NCI-H446 (cell line): ENCODE results near the gene GALNT10.
A peak's percentile ranks its signal among the peaks of the same experiment; 100 is the strongest.

ENCODE experiments used
- DNase-seq, 2 experiments: peaks; one replicate each; lab custom pipeline; 2025; lab: John Stamatoyannopoulos, UW

Gene GALNT10

DNA sequence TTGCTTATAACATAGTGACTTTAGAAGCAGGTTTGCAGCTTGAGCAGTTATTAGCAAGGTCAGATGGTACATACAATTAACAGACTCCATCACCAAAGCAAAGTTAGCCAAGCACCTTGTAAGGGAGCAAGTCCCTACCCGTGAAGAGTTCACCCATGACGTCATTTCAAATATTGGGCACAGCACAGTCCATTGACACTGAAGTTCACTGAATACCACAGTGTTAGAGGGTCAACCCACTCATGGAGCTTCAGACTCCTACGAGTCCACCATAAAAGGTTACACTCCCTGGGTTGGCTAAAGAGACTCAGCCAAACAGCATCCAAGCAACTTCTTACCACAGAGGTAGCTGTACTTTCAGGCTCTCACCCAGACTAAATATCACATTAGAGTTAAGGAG is 77.5 kb downstream of the GALNT10 start:
- DNase-seq: no peak

DNA sequence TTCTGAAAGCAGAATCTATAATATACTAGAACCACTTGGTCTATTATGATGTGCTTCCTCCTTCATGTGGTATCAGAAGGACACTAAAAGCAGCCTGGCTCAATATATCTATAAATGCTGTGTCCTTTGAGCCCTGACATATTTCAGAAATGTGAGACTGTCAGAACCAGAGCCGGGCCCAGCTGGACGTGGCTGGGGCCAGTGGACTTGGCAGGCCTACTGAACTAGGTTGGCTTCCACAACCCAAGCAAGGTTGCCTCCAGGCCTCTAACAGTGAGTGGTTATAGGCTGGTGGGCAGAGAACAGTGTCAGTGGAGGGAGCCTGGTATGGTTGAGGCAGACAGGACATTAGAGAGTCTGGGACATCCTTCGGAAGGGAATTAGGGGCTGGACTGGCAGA is 78.9 kb downstream of the GALNT10 start:
- no peak for DNase-seq

DNA sequence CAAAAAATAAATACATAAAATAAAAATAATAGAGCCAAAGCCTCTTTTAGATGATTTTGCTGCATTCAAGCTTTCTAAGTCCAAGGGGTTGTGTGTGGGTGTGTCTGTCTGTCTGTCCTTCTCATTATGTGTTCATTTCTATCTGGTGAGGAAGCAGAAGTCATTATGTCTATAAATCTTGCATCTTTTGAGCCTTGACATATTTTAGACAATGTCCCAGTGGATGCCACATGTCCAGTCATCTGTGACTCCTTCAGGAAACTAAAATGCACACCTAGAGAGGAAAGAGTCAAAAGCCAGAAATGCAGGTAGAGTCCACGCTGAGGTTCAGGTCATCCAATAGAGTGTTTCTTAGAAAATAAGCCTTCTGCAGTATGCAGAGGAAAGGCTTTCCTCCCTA is 80.9 kb downstream of the GALNT10 start:
- no peak for DNase-seq

DNA sequence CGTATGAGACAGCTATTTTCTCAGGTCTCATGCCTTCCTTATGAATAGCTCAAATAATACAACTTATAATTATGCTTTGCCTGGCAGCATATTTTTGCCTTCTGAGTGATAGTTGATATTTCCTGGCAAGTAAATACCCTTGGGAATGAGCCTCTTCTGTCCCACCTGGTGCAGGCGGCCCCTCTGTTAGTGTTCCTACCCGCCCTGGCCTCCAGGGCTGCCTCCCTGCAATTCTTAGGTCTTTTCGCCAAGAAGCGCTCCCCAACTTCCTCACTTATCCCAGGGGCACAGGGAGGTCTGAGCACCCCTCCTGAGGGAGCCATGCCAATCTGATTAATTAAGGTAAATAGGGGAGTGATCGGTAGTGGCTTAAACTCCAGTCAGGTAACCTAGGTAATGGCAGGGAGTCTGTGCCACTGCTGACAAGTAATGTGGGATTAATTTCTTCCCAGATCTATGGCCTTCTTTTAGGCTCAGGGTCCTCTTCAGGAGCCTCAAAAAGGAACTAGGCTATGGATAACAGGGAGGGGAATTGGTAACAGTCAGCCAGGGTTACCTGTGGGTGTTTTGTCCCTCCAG is 81.5 kb downstream of the GALNT10 start:
- no peak for DNase-seq

DNA sequence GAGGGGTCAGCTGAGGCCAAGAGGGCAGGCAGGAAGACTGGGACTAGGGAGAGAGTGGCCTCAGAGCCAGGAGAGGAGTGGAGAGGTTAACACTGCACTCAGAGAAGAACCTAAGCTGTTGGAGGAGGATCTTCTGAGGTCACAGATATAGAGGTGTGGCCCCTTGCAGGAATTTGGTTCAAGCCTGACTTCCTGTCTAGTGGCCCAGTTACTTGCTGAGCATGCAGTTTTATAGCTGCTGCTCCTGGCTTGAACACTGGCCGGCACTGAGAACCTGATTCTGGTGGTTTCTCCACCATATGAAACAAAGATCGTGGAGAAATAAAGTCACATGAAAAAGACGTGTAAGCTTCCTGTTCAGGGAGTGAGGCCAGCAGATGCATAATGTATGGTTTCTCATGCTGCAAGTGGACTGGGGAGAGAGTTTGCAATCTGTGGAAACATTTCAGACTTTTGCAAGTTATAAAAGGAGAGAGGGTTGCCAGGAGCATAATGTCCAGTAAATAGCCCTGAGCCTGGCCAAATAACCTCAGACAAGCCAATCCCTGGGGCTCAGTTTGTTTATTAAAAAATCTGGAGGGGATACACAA is 82.6 kb downstream of the GALNT10 start:
- DNase-seq: no peak

DNA sequence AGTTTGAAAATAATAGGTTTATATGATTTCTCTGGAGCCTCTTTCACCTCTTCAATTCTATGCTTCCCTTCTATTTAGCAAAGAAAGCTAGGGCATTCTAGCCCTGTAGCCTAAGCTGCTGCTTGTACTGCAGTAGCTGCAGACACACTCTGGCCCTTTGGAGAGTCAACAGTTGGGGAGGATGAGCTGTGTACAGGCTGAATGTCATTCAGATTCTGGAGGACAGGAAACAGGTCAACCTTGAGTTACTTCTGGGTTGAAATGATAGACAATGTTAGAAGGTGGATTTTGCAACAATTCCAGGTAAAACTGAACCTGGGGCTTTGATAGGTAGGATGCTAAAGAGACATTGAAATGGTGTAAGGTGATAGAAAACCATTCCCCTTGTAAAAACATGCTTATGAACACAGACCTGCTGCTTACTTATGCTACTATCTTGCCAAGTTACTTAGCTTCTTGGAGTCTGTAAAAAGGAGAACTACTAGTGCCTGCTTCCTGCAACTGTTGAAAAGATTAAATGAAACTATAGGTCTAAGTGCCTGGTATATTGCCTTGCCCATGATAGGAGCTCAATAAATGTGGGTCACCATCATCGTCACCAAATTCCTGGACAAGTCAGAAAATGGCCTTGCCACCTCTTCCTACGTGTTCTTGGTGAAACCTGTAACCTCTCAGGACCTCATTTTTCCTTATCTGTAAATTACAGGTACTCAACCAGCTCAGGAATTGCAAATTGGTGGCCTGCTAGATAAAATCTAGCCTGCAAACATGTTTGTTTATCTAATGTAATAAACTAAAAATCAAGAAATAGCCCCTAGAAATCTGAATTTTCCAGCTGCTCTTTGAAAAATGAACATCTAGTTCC is 83.7 kb downstream of the GALNT10 start:
- DNase-seq: no peak

DNA sequence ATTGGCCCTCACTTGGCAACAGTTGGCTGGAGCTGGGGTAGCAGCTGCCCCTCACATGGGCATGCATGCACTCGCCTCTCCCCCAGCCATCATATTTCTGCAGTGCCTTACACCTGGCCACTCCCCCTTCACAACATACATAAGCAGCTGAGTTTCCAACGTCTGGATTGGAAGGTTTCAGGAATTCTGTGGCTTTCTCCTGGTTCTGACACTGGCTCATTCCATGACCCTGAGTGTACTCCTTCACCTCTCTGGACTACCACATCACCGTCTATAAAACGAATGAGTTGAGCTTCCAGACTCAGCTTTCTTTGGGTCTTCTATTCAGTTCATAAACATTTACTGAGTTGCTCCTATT is 84.3 kb downstream of the GALNT10 start:
- no peak for DNase-seq

DNA sequence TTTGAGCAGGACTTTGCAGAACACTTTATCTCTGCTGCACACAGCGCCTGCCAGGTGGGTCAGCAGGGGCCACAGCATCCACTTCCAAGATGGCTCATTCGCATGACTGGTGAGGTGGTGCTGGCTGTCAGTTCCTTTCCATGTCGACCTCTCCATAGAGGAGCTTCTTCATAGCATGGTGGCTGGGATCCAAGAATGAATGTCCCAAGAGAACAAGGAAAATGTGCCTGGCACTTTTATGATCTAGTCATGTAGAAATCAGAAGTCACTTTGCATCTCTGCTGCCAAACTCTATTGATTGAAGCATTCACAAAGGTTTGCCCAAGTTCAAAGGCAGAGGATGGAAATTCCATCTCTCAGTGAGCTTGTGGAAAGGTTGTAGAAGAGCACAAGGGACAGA is 85.0 kb downstream of the GALNT10 start:
- DNase-seq: peak in 1 of 2 experiments; percentile 64

DNA sequence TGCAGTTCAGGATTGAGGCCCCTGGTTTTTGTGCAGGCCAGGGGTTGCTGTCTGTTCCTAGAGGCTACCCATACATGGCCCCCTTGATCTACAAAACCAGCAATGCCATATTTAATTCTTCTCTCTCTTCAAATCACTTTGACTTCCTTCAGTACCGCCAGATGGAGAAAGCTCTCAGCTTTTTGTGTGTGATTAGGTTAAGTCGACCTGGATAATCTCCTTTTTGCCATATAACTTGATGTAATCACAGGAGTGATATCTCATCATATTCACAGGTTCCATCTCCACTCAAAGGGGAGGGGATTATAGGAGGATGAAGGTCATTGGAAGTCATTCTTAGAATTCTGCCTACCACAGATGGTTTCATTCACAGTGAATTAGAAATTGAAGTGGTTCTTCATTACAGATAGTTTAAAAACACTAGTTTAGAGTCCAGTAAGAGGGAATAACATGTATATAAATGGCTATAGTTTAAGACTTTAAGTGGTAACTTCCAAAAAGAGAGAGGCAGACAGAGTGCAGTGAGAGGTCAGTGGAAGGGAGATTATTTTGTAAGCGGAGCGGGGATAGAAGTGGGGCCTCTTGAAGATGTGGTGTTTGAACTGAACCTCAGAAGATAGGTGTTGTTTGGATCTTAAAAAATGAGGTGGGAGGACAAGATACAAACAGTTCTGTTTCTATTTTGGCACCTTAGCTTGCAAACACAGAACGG is 85.9 kb downstream of the GALNT10 start:
- DNase-seq: no peak

DNA sequence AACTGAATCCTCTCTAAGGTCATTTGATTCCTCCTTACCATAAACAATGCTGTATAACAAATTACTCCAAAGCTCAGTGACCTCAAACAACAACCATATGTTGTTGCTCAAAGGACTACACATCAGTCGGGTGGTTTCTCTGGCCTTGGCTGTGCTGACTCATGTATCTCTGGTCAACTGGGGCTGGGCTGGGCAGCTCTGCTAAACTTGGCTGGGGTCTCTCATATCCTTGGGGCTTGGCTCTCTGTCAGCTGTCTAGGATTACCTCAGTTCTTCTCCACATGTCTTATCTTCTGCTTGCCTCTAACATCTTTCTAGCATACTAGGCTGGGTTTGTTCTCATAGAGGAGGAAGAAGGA is 86.4 kb downstream of the GALNT10 start:
- DNase-seq: peak in 1 of 2 experiments; percentile 32

DNA sequence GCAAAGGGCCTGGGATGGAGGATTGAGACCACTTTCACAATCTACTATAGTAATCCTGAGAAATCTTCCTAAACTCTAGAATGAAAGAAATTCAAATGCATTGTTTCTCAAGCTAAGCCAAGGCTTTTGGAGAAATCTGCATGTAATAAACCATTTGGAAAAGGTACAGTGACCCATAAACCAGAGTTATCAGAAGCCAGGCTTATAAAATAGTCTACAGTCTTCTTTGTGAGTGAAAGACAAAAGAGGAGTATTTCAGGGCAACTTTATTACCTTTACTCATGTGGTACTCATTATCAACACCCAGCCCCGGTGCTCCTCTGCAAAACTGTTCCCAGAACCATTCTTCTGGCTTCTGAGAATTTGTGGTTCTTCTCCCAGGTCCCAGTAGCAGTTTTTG is 87.0 kb downstream of the GALNT10 start:
- DNase-seq: no peak

DNA sequence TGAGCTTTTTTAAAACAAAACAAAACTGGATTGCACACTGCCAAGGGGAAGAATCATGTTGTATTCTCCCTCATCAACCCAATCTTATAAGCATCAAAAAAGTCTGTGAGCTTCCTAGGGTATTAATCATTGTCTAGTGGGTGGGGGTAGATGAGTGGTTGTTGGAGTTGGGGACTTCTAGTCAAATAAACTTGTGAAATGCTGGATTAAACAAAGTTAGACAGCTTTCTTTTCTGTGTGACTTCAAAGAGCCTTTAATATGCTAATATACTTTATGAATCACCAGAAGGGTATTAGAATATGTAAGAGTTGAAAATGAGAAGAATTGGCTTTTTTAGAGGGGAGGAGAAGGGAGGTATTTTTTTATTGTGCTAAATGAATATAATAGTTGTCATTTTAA is 87.7 kb downstream of the GALNT10 start:
- DNase-seq: no peak

DNA sequence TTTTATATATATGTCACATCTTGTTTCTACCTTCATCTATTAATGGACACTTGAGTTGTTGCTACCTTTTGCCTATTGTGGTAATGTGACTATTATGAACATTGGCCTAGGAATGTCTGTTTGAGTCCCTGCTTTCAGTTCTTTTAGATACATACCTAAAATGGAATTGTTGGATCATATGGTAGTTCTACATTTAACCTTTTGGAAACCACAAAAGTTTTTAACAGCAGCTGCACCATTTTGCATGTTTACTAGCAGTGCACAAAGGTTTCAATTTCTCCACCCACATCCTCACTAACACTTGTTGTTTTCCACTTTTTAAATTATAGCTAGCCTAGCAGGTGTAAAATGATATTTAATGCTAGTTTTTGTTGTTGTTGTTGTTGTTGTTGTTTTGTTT is 88.4 kb downstream of the GALNT10 start:
- DNase-seq: no peak

DNA sequence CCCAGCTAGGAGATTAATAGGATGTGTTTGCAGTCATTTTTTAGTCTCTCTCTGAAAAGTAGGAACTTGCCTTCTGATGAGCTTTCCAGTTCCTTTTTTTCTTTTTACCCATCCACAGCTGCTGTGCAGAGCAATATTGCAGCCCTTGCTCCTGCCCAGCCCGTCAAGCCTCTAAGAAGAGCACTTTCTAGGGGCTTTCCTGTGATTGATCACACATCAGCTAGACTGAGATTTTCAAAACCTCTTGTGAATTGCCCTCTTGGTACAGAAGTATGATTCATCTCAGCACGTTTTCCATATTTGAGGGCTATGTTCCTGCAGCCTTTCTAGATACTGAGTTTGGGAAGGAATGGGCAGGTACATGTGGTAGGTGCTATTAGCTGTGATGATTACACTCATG is 93.9 kb downstream of the GALNT10 start:
- DNase-seq: no peak

DNA sequence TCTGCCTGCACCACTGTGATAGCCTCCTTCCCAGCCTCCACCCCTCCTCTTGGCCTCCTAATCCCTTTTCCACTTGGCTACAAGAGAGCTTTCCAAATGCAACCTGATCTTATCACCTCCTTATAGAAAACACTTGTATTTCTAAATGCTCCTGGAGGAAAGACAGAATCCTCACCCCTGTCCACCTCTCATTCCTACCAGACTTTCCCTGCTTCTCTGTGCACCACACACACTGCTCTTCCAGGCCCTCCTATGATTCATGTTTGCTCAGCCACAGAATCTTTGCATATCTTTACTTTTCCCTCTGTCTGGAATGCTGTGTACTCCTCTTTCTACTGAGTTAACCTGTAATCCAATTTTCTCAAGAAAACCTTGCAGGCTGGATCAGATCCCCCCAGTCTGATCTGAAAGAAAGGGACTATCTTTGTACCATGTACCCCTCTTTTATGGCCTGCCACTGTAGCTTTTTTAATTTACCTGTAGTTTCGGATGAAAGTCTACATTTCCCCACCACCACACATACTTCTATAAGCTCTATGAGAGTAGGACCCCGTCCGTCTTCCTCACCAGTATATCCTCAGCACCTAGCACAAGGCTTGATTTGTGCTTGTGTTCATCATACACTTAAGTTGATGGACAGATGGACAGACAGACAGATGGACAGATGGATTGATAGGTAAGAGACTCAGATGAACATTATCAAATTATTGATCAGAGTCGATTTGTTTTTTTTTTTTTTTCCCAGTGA is 95.3 kb downstream of the GALNT10 start:
- DNase-seq: no peak

DNA sequence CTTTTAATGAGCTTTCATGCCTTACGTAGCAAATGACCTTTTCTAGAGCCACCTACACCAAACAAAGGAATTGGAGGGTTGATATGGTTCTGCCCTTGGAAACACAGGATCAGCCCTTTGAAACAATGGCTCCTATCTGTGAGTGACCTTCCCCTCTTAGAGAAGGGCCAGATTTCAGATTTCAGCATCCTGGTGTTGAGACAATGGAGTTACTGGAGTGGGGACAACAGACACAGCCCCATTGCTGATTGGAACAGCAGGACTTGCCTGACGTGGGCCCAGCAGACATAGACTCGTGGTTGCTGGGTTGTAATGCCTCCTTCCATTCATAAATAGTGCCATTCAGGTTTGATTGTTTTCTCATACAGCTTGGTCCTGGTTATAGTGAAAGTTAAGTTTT is 96.0 kb downstream of the GALNT10 start:
- DNase-seq: no peak

DNA sequence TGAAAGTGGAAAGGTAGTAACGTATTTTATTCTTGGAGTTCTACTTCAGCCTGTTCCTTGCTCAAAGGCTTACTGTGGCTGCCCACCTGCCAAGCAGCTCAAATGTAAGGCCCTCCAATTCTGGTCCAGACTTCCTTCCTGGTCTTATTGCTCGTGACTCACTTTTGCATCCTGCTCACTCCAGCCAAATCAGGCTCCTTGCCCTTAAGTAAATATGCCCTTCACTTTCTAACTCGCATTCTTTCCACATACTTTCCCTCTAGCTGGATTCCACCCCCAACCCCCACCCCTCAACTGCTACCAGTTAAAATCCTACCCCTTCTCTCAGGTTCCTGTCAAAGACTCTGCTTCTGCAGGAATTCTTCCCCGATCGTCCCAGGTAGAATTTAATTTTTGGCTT is 96.6 kb downstream of the GALNT10 start:
- no peak for DNase-seq

DNA sequence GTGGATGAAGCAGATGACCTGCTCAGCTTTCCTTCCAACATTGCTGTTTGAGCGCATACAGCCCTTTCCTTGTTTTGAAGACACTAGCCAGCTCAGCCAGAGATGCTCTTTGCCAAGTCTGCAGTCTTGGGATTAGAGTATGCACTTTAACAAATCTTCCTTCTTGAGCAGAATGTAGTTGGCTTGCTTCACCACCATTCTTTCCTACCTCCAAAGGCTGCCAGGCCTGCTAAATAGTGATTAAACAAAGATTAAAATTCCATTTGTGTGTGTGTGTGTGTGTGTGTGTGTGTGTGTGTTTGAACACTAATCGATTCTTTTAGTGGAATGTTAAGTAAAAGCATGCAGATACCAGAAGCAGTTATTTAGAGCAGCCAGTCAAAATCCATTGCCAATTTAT is 97.6 kb downstream of the GALNT10 start:
- DNase-seq: peak in 1 of 2 experiments; percentile 10

DNA sequence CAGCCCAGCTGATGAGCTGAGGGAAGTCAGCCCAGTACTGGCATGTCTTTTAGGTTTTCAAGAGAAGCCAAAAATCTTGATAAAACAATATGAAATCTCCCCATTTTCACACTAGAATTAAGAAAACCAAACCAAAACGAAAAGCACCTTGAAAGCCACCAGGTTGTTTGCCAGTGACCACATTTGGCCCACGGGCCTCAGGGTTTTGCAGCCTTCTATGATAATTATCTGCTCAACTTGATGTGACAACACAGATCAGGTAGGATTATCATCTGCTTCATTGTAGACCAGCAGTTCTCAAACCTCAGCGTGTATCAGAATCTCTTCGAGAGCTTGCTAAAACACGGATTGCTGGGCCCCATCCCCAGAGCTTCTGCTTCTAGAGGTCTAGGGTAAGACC is 101.4 kb downstream of the GALNT10 start:
- no peak for DNase-seq

DNA sequence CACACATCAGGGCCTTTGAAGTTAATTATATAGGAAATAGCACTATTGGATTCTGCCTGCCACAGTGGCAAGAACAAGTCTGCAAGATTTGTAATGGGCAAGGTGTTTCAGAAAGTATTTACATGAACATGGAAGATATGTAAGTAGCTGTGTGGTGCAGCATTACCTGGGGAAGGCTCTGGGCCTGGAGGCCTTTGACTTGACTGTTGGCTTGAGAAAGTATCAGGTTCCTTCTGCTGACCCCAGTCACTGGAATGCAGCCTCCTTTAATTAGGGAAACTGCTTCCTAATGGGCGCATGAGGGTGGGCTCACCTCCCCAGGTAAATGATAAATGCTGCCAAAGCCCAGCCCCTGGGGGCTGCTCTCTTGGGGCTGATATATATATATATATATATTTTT is 102.7 kb downstream of the GALNT10 start:
- DNase-seq: no peak

DNA sequence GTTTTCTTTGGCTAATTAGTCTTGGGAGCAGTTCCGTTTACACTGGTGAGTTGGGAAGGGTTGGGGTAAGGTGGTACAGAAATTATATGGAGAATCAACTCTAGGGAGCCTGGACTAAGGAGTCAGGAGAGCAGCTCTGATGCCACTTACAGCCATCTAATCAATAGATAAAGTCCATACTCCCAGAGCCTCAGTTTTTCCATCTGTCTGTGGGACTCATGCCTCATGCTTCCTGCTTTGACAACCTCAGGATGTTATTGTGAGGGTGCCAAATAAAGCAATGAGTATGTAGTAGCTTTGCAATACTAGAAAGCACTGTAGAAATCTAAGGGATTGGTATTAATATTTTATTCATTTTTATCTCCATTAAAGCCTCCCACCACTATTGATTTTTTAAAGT is 105.0 kb downstream of the GALNT10 start:
- no peak for DNase-seq

DNA sequence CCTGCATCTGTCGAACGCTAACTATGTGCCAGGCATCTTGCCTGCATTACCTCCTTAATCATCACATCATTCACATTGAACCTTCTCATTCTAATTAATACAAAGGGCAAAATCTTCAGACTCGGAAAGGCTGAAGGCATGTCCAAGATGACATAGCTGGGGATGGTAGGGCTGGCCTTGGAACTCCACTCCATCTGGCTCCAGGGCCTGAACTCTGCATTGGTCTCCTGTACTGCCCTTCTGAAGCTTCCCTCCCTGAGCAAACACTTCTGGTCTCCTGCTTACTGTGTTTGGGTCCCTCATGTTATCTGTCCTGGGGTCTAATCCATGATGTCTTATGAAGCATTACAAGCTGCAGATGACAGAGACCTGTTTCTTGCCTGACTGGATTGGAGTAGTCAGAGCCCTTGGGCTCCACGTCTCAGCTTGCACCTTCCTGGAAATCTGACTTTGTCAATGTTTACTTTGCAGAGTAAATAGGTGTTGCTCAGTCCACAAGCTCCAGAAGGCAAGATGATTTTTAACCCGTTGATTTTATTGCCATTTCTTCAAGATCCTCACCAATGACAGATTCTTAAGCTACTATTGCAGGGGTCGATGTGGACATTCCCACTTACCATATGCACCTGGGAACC is 106.1 kb downstream of the GALNT10 start:
- DNase-seq: no peak
